Measurements from ENCODE around the gene TSPEAR.
"Not testable (repeated sequence)": the region's sequence is repeated elsewhere in the genome, so short reads cannot be mapped to it uniquely, and the experiment has no call there.

The TSPEAR gene

GRCh38 chr21:44603109-44603875 lies 108.1 kb downstream of the TSPEAR start:
- H3K4me1 ChIP-seq (ENCODE audit: control insufficient read depth, insufficient read depth, low read length) = no peaks in the 10 kb centered on the region
- H3K27me3 ChIP-seq (ENCODE audit: control insufficient read depth in 1 of 2, insufficient read depth in 2 of 2, low read length in 2 of 2) = peaks cover 5 to 21% of the 10 kb centered on the region in 2 donors

DNA sequence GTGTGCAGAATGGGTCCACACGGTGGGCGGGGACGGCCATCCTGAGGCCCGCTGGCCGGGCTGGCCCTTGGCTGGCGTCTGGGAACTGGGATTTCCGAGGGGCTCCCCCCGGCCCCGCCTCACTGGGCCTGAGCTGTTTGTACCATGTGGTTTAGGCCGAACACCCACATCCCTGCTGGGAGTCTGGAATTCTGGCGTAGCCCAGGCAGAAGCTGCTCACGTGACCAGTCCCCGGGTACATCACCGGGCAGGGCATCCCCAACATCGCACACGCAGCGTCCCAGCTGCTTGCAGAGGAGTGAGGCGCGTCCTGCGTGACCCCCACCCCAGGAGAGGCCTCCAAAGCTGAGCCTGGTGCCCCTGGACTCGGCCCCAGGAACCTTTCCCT lies 108.9 kb downstream of the TSPEAR start:
- Histone ChIP-seq H3K36me3 (ENCODE audit: control insufficient read depth in 2 of 2, insufficient read depth in 2 of 2, low read length in 2 of 2) (no peaks in the 10 kb centered on the region), H3K9ac (ENCODE audit: low read length in 2 of 2) (no peak overlapping the region), H3K27ac (ENCODE audit: low read length) (no peak overlapping the region), H3K27me3 (ENCODE audit: control insufficient read depth in 1 of 2, insufficient read depth in 2 of 2, low read length in 2 of 2) (peaks cover 5 to 21% of the 10 kb centered on the region in 2 donors), H3K4me1 (ENCODE audit: control insufficient read depth, insufficient read depth, low read length) (no peaks in the 10 kb centered on the region), H3K9me3 (ENCODE audit: control insufficient read depth in 2 of 2, low read length in 2 of 2) (peaks cover 0 to 2% of the 10 kb centered on the region in 2 donors), H3K4me3 (ENCODE audit: low read length in 2 of 2) (no peak overlapping the region)

More at GRCh38 chr21:44603109-44603875, 108.1 kb downstream of the TSPEAR start:
- H3K9ac ChIP-seq (ENCODE audit: low read length in 2 of 2) = no peak overlapping the region
- H3K27ac ChIP-seq (ENCODE audit: low read length) = no peak overlapping the region
- no peaks in the 10 kb centered on the region for H3K36me3 ChIP-seq (ENCODE audit: control insufficient read depth in 2 of 2, insufficient read depth in 2 of 2, low read length in 2 of 2)
- no peak overlapping the region for H3K4me3 ChIP-seq (ENCODE audit: low read length in 2 of 2)
- H3K9me3 ChIP-seq (ENCODE audit: control insufficient read depth in 2 of 2, low read length in 2 of 2) = no peaks in the 10 kb centered on the region

DNA sequence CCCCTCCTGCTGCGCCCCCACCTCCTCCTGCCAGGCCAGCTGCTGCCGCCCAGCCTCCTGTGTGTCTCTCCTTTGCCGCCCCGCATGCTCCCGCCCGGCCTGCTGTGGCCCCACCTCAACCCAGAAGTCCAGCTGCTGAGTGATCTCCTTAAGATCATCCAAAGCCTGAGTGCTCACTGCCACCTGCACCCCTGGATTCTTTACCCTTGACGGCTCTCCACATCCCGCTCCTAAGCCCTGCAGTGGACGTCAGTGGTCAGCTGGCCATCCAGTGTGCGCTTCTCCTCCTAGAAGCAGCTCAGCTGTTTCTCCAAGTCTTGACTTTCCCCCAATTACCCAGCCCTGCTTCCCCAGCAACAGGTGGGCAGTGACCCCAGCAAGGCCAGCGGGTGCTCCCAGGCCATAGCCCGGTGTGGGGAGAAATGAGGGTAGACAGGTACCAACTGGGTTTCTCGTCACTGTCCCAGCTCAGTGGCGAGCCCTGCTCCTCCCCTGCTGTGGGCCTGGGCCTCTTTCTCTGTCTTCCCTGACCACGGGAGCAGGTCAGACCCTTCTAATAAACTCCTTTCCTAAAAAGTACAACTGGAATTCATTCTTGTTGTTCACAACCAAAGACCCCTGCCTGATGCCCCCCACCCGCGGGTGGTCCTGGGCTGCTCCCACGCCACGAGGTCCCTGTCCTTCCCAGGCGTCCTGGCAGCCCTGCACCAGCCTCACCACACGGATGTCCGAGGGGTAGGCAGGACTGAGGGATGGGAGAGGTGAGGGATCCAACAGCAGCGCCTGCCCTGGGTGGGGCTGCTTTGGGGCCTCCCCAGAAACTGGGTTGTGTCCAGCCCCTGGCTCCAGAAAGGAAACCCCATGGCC lies 109.5 kb downstream of the TSPEAR start:
- H3K36me3 ChIP-seq (ENCODE audit: control insufficient read depth in 2 of 2, insufficient read depth in 2 of 2, low read length in 2 of 2) = no peaks in the 10 kb centered on the region
- no peak overlapping the region for H3K9ac ChIP-seq (ENCODE audit: low read length in 2 of 2)
- H3K4me1 ChIP-seq (ENCODE audit: control insufficient read depth, insufficient read depth, low read length) = no peaks in the 10 kb centered on the region
- no peak overlapping the region for H3K27ac ChIP-seq (ENCODE audit: low read length)
- peaks cover 5 to 21% of the 10 kb centered on the region in 2 donors for H3K27me3 ChIP-seq (ENCODE audit: control insufficient read depth in 1 of 2, insufficient read depth in 2 of 2, low read length in 2 of 2)
- H3K4me3 ChIP-seq (ENCODE audit: low read length in 2 of 2) = no peak overlapping the region
- peaks cover 0 to 2% of the 10 kb centered on the region in 2 donors for H3K9me3 ChIP-seq (ENCODE audit: control insufficient read depth in 2 of 2, low read length in 2 of 2)

- not testable (repeated sequence) for H3K9ac ChIP-seq (ENCODE audit: low read length in 2 of 2); H3K4me1 ChIP-seq (ENCODE audit: control insufficient read depth, insufficient read depth, low read length); H3K27ac ChIP-seq (ENCODE audit: low read length); H3K36me3 ChIP-seq (ENCODE audit: control insufficient read depth in 2 of 2, insufficient read depth in 2 of 2, low read length in 2 of 2); H3K4me3 ChIP-seq (ENCODE audit: low read length in 2 of 2); H3K9me3 ChIP-seq (ENCODE audit: control insufficient read depth in 2 of 2, low read length in 2 of 2)
- H3K27me3 ChIP-seq (ENCODE audit: control insufficient read depth in 1 of 2, insufficient read depth in 2 of 2, low read length in 2 of 2) = peaks cover 9 to 21% of the 10 kb centered on the region in 2 donors
These were observed 110.3 kb downstream of the TSPEAR start for GRCh38 chr21:44601091-44601490.

DNA sequence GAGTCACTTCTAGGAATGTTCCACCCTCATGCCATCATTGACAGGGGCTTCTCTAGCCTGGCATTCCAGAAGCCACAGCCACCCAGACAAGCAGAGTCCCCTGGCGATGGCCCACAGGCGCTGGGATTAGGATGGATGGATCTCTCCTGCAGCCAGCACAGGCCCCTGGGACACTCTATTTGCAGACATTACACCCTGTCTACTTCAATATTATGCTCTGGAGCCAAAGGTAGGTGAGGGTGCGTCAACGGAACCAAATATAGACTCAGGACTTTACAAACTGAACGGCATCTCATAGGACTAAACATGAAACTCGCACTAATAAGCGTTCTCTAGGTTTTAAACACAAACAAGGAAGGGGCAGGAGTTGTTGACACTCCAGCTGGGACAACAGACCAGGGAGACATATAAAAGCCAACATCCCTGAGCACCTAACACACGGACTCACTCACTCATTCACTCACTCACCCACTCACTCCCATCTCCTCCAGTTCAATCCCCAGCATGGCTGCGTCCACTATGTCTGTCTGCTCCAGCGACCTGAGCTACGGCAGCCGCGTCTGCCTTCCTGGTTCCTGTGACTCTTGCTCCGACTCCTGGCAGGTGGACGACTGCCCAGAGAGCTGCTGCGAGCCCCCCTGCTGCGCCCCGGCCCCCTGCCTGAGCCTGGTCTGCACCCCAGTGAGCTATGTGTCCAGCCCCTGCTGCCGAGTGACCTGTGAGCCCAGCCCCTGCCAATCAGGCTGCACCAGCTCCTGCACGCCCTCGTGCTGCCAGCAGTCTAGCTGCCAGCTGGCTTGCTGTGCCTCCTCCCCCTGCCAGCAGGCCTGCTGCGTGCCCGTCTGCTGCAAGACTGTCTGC lies 111.0 kb downstream of the TSPEAR start, which contains the start of gene KRTAP10-7:
TSS of gene KRTAP10-7 (plus strand) at position 480 of the 861 bp plus-strand sequence. CDS start at position 505, 25 bp downstream.
- peaks cover 5 to 21% of the 10 kb centered on the region in 2 donors for H3K27me3 ChIP-seq (ENCODE audit: control insufficient read depth in 1 of 2, insufficient read depth in 2 of 2, low read length in 2 of 2)
- not testable (repeated sequence) for H3K27ac ChIP-seq (ENCODE audit: low read length); H3K9me3 ChIP-seq (ENCODE audit: control insufficient read depth in 2 of 2, low read length in 2 of 2); H3K4me3 ChIP-seq (ENCODE audit: low read length in 2 of 2); H3K9ac ChIP-seq (ENCODE audit: low read length in 2 of 2); H3K4me1 ChIP-seq (ENCODE audit: control insufficient read depth, insufficient read depth, low read length); H3K36me3 ChIP-seq (ENCODE audit: control insufficient read depth in 2 of 2, insufficient read depth in 2 of 2, low read length in 2 of 2)

DNA sequence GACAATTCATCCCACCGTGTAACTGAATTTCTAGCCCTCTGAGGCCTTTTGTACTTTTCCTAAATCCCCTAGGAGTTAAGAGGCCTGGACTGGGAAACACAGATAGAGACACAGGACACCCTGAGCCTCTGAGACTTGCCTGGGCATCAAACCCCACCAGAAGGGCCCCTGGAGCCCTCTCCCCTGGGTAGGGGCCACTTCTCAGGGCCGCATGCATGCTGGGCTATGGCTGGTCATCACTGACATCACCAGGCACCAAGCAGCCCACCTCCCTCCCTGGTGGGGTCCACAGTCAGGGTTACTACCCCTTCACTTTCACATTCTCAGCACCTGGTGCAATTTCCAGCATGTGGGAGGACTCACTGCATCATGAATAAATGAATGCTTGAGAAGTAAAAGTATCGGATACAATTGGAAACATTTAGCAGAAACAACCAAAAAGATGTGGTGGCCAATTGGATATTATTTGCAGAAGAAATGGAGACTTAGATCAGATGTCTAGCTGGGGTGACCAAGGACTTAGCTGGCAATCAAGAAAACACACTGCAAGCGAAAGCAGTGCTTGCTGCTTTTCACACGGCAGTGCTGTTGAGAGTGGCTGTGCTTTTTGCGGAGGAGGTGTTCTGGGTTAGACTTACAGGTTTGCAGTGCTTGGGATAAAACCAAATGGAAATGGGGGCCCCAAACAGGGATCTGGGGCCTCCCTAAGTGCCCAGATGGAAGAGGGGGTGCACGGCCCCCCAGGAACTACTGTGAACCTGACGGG lies 111.9 kb downstream of the TSPEAR start:
- Histone ChIP-seq H3K9me3 (ENCODE audit: control insufficient read depth in 2 of 2, low read length in 2 of 2) (peaks cover 0 to 2% of the 10 kb centered on the region in 2 donors), H3K27me3 (ENCODE audit: control insufficient read depth in 1 of 2, insufficient read depth in 2 of 2, low read length in 2 of 2) (peaks cover 5 to 21% of the 10 kb centered on the region in 2 donors), H3K27ac (ENCODE audit: low read length) (no peak overlapping the region)

GRCh38 chr21:44598061-44598460 lies 113.3 kb downstream of the TSPEAR start:
- H3K27me3 ChIP-seq (ENCODE audit: control insufficient read depth in 1 of 2, insufficient read depth in 2 of 2, low read length in 2 of 2) = peaks cover 5 to 12% of the 10 kb centered on the region in 2 donors
- H3K4me1 ChIP-seq (ENCODE audit: control insufficient read depth, insufficient read depth, low read length) = no peaks in the 10 kb centered on the region
- no peaks in the 10 kb centered on the region for H3K36me3 ChIP-seq (ENCODE audit: control insufficient read depth in 2 of 2, insufficient read depth in 2 of 2, low read length in 2 of 2)
- no peak overlapping the region for H3K27ac ChIP-seq (ENCODE audit: low read length)
- no peak overlapping the region for H3K9ac ChIP-seq (ENCODE audit: low read length in 2 of 2)
- no peak overlapping the region for H3K4me3 ChIP-seq (ENCODE audit: low read length in 2 of 2)
- peaks cover 0 to 2% of the 10 kb centered on the region in 2 donors for H3K9me3 ChIP-seq (ENCODE audit: control insufficient read depth in 2 of 2, low read length in 2 of 2)

More for the DNA sequence above, 111.9 kb downstream of the TSPEAR start:
- Histone ChIP-seq H3K4me3 (ENCODE audit: low read length in 2 of 2) (no peak overlapping the region), H3K9ac (ENCODE audit: low read length in 2 of 2) (no peak overlapping the region), H3K4me1 (ENCODE audit: control insufficient read depth, insufficient read depth, low read length) (no peaks in the 10 kb centered on the region), H3K36me3 (ENCODE audit: control insufficient read depth in 2 of 2, insufficient read depth in 2 of 2, low read length in 2 of 2) (no peaks in the 10 kb centered on the region)

DNA sequence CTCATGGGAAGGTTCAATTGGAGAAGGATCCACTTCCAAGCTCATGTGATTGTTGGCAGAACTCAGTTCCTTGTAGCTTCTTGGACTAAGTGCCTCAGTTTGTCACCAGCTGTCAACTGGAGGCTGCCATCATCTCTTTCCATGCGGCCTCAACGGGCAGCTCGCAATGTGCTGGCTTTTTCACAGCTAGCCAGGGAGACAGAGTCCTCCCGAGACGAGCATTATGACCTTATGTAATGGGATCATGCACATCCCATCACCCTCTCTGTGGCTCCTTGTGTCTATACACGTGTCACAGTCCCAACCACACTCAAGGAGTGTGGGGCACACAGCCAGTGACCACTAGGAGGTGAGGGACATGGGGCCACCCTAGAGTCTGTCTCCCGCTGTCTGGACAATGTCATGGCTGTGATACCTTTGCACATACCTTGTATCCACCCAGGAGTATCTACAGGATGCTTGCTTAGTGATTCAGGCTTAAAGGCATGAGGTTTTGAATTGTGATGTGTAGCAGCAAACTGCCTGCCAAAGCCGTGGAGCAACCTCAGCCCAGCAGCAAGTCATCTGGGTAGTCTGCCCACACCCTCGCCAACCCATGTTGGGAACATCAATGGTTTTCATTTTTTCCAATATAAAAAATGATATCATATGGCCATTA lies 115.2 kb downstream of the TSPEAR start:
- no peaks in the 10 kb centered on the region for H3K36me3 ChIP-seq (ENCODE audit: control insufficient read depth in 2 of 2, insufficient read depth in 2 of 2, low read length in 2 of 2)
- no peak overlapping the region for H3K4me3 ChIP-seq (ENCODE audit: low read length in 2 of 2)
- H3K9me3 ChIP-seq (ENCODE audit: control insufficient read depth in 2 of 2, low read length in 2 of 2) = peaks cover 0 to 2% of the 10 kb centered on the region in 2 donors
- H3K27me3 ChIP-seq (ENCODE audit: control insufficient read depth in 1 of 2, insufficient read depth in 2 of 2, low read length in 2 of 2) = peaks cover 3 to 14% of the 10 kb centered on the region in 2 donors
- H3K9ac ChIP-seq (ENCODE audit: low read length in 2 of 2) = no peak overlapping the region
- no peak overlapping the region for H3K27ac ChIP-seq (ENCODE audit: low read length)
- H3K4me1 ChIP-seq (ENCODE audit: control insufficient read depth, insufficient read depth, low read length) = no peaks in the 10 kb centered on the region

- Histone ChIP-seq H3K9ac (ENCODE audit: low read length in 2 of 2) (no peak overlapping the region), H3K27ac (ENCODE audit: low read length) (no peak overlapping the region), H3K4me3 (ENCODE audit: low read length in 2 of 2) (no peak overlapping the region), H3K27me3 (ENCODE audit: control insufficient read depth in 1 of 2, insufficient read depth in 2 of 2, low read length in 2 of 2) (peaks cover 3 to 14% of the 10 kb centered on the region in 2 donors), H3K36me3 (ENCODE audit: control insufficient read depth in 2 of 2, insufficient read depth in 2 of 2, low read length in 2 of 2) (no peaks in the 10 kb centered on the region), H3K9me3 (ENCODE audit: control insufficient read depth in 2 of 2, low read length in 2 of 2) (peaks cover 0 to 2% of the 10 kb centered on the region in 2 donors), H3K4me1 (ENCODE audit: control insufficient read depth, insufficient read depth, low read length) (no peaks in the 10 kb centered on the region)
These were observed 115.8 kb downstream of the TSPEAR start for GRCh38 chr21:44595524-44595923.

All from stomach smooth muscle (tissue), 2 donors.